ENCODE results near the gene CNOT6L.

Gene CNOT6L

GRCh38 chr4:77820649-77821561 is 1.7 kb upstream of the CNOT6L start:
- Histone ChIP-seq H4K20me1 (ENCODE audit: control insufficient read depth, insufficient read depth, low read depth, low read length) (peaks cover 11% of the 10 kb centered on the region), H3K4me3 (ENCODE audit: low read length) (peak overlapping the region; percentile 97), H3K4me1 (ENCODE audit: control insufficient read depth, low read length) (peaks cover 39% of the 10 kb centered on the region), H3K4me2 (ENCODE audit: low read length) (peak overlapping the region; percentile 92), H3K9me2 (replicated peaks; ENCODE audit: control insufficient read depth, low read length) (no peaks in the 10 kb centered on the region), H3K27me3 (ENCODE audit: control insufficient read depth, low read length) (no peaks in the 10 kb centered on the region), H3K27ac (ENCODE audit: low read depth, low read length) (peak overlapping the region; percentile 84), H3K9me3 (ENCODE audit: control insufficient read depth, insufficient read depth, low read length) (no peaks in the 10 kb centered on the region), H3K79me2 (ENCODE audit: control insufficient read depth, low read length) (peaks cover 48% of the 10 kb centered on the region), H3F3A (ENCODE audit: control insufficient read depth, insufficient read depth) (peaks cover 11% of the 10 kb centered on the region), H3K36me3 (ENCODE audit: control insufficient read depth, low read length) (peaks cover 20% of the 10 kb centered on the region)
- TF ChIP-seq EZH2phosphoT487 (IDR thresholded peaks at IDR 0.05; ENCODE audit: borderline replicate concordance, low read length): no peak
- no peak for TF ChIP-seq CTCF (IDR thresholded peaks at IDR 0.05; ENCODE audit: low read depth, low read length, poor library complexity, severe bottlenecking)

GRCh38 chr4:77819843-77820648 is 878 bp upstream of the CNOT6L start:
- Histone ChIP-seq H3F3A (ENCODE audit: control insufficient read depth, insufficient read depth) (peaks cover 11% of the 10 kb centered on the region), H3K4me3 (ENCODE audit: low read length) (peak overlapping the region; percentile 97), H3K9me2 (replicated peaks; ENCODE audit: control insufficient read depth, low read length) (no peaks in the 10 kb centered on the region), H3K4me2 (ENCODE audit: low read length) (peak overlapping the region; percentile 92), H3K27me3 (ENCODE audit: control insufficient read depth, low read length) (no peaks in the 10 kb centered on the region), H3K79me2 (ENCODE audit: control insufficient read depth, low read length) (peaks cover 56% of the 10 kb centered on the region), H3K36me3 (ENCODE audit: control insufficient read depth, low read length) (peaks cover 26% of the 10 kb centered on the region), H3K9me3 (ENCODE audit: control insufficient read depth, insufficient read depth, low read length) (no peaks in the 10 kb centered on the region), H3K27ac (ENCODE audit: low read depth, low read length) (peak overlapping the region; percentile 84), H3K4me1 (ENCODE audit: control insufficient read depth, low read length) (peaks cover 43% of the 10 kb centered on the region), H4K20me1 (ENCODE audit: control insufficient read depth, insufficient read depth, low read depth, low read length) (peaks cover 17% of the 10 kb centered on the region)
- TF ChIP-seq EZH2phosphoT487 (IDR thresholded peaks at IDR 0.05; ENCODE audit: borderline replicate concordance, low read length) (no peak), CTCF (IDR thresholded peaks at IDR 0.05; ENCODE audit: low read depth, low read length, poor library complexity, severe bottlenecking) (no peak)

- H3F3A ChIP-seq (ENCODE audit: control insufficient read depth, insufficient read depth): peaks cover 11% of the 10 kb centered on the region
- peaks cover 26% of the 10 kb centered on the region for H3K36me3 ChIP-seq (ENCODE audit: control insufficient read depth, low read length)
- H3K9me3 ChIP-seq (ENCODE audit: control insufficient read depth, insufficient read depth, low read length): no peaks in the 10 kb centered on the region
- TF ChIP-seq CTCF (IDR thresholded peaks at IDR 0.05; ENCODE audit: low read depth, low read length, poor library complexity, severe bottlenecking) (no peak), EZH2phosphoT487 (IDR thresholded peaks at IDR 0.05; ENCODE audit: borderline replicate concordance, low read length) (no peak)
- peak overlapping the region; percentile 84 for H3K27ac ChIP-seq (ENCODE audit: low read depth, low read length)
- peaks cover 24% of the 10 kb centered on the region for H4K20me1 ChIP-seq (ENCODE audit: control insufficient read depth, insufficient read depth, low read depth, low read length)
- H3K4me2 ChIP-seq (ENCODE audit: low read length): peak overlapping the region; percentile 92
- peaks cover 63% of the 10 kb centered on the region for H3K79me2 ChIP-seq (ENCODE audit: control insufficient read depth, low read length)
- H3K4me3 ChIP-seq (ENCODE audit: low read length): peak overlapping the region; percentile 97
- peaks cover 49% of the 10 kb centered on the region for H3K4me1 ChIP-seq (ENCODE audit: control insufficient read depth, low read length)
- no peaks in the 10 kb centered on the region for H3K27me3 ChIP-seq (ENCODE audit: control insufficient read depth, low read length)
- H3K9me2 ChIP-seq (replicated peaks; ENCODE audit: control insufficient read depth, low read length): no peaks in the 10 kb centered on the region
These were observed 255 bp upstream of the CNOT6L start for GRCh38 chr4:77819404-77819842.

Data from DOHH2 (cell line).